HG02610 (cell line): ENCODE results near the gene PPP1R7.
"Not testable (repeated sequence)": the region's sequence is repeated elsewhere in the genome, so short reads cannot be mapped to it uniquely, and the experiment has no call there.

Source experiments
- ATAC-seq: cut with Tn5 transposase; IDR thresholded peaks from one replicate; pipeline ENCODE4 v1.9.1; 2021; ENCODE audit warnings: mild to moderate bottlenecking, moderate library complexity; ENCODE audit not compliant: unreplicated experiment

Gene PPP1R7

GRCh38 chr2:241190291-241190981 lies 40.2 kb downstream of the PPP1R7 start:
- no peak for ATAC-seq

- no peak for ATAC-seq
Measured at GRCh38 chr2:241191081-241191480, 40.8 kb downstream of the PPP1R7 start.

- ATAC-seq = no peak
Measured at GRCh38 chr2:241193271-241193670, 43.0 kb downstream of the PPP1R7 start.

- no peak for ATAC-seq
Measured at GRCh38 chr2:241194811-241195210, 44.5 kb downstream of the PPP1R7 start.

DNA sequence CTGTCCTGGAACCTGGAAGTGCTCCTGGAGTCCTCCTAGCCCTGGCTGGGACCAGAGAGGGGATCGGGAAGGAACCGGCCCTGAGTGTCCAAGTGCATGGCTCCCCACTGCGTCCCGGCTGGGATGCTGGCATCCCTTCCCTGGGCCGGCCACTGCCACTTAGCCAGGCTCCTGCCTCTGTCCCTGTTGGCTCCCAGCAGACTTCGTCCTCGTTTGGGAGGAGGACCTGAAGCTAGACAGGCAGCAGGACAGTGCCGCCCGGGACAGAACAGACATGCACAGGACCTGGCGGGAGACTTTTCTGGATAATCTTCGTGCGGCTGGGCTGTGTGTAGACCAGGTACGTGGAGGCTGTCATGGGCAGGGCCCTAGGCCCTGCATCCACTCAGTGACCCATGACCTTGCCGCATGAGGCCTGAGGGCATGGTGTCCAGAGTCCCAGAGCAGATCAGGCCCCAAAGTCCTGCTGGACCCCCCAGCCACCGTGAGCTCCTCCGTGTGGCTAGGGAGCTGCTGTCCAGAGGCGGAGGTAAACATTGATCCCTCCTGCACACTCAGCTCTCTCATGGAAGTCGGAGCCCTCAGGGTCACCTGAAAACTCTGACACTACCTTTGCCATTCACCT lies 45.4 kb downstream of the PPP1R7 start:
- ATAC-seq = no peak

DNA sequence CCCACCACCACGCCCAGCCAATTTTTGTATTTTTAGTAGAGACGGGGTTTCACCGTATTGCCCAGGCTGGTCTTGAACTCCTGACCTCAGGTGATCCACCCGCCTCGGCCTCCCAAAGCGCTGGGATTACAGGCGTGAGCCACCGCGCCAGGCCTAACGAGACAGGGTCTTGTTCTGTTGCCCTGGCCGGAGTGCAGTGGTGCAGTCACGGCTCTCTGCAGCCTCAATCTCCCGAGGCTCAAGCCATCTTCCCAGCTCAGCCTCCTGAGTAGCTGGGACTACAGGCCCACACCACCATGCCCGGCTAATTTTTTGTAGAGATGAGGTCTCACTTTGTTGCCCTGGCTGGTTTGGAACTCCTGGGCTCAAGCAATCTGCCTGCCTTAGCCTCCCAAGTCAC lies 47.0 kb downstream of the PPP1R7 start:
- ATAC-seq = not testable (repeated sequence)

DNA sequence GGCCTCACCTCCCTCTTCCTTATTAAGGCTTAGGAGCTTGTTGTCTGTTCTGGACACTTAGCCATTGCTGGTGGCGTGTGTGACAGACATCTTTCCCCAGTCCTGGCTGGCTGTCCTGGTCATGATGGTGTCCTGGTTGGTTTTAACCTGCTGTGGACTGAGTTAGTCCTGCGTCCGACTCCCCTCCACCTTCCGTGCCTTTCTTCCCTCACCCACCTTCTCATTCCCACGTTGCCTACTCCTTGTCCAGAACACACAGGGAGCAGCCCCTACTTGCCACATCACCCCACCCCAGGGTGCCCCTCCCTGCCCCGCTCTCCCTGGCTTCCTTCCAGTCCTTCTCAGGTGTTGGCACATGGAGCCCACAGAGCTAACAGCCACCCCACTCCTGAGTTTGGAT lies 47.7 kb downstream of the PPP1R7 start:
- no peak for ATAC-seq

GRCh38 chr2:241198381-241199279 lies 48.4 kb downstream of the PPP1R7 start:
- no peak for ATAC-seq

GRCh38 chr2:241199286-241199685 lies 49.0 kb downstream of the PPP1R7 start:
- no peak for ATAC-seq

- no peak for ATAC-seq
Measured at GRCh38 chr2:241199897-241200821, 49.9 kb downstream of the PPP1R7 start.

GRCh38 chr2:241200822-241201395 lies 50.6 kb downstream of the PPP1R7 start:
- no peak for ATAC-seq

- ATAC-seq = no peak
Measured at GRCh38 chr2:241201445-241202267, 51.4 kb downstream of the PPP1R7 start.

GRCh38 chr2:241202268-241202585 lies 52.0 kb downstream of the PPP1R7 start:
- ATAC-seq = no peak

- no peak for ATAC-seq
Measured at GRCh38 chr2:241202681-241203080, 52.4 kb downstream of the PPP1R7 start.

- no peak for ATAC-seq
Measured at GRCh38 chr2:241203218-241204009, 53.1 kb downstream of the PPP1R7 start.

- no peak for ATAC-seq
Measured at GRCh38 chr2:241204010-241204384, 53.7 kb downstream of the PPP1R7 start.

- no peak for ATAC-seq
Measured at GRCh38 chr2:241204490-241204889, 54.2 kb downstream of the PPP1R7 start.

GRCh38 chr2:241205086-241205485 lies 54.8 kb downstream of the PPP1R7 start:
- no peak for ATAC-seq

GRCh38 chr2:241207151-241207550 lies 56.9 kb downstream of the PPP1R7 start:
- no peak for ATAC-seq
